GM12878 (cell line): Measurements from ENCODE around the gene ACADM. TPM values are rescaled to one million over a fixed set of nuclear protein-coding genes. Genes with fewer than 3 reads are reported as not detected.

Experiments
- IRF4 ChIP-seq: IDR thresholded peaks from 2 replicates; pipeline ENCODE4 v1.6.1; 2011; ENCODE audit warnings: low read depth, low read length
- MEF2B ChIP-seq: fragments of 450-650 bp; IDR thresholded peaks from 2 replicates; pipeline ENCODE4 v1.6.1; 2018; ENCODE audit warnings: mild to moderate bottlenecking, moderate library complexity; ENCODE audit not compliant: partially characterized antibody, poor library complexity, severe bottlenecking
- PAX5 ChIP-seq: IDR thresholded peaks from 2 replicates; pipeline ENCODE4 v1.6.1; 2011; ENCODE audit warnings: low read depth, low read length, borderline replicate concordance
- RB1 ChIP-seq: fragments of 450-650 bp; formaldehyde crosslinking; IDR thresholded peaks from 2 replicates; pipeline ENCODE4 v1.6.1; 2017; ENCODE audit warnings: mild to moderate bottlenecking, borderline replicate concordance
- polyA plus RNA-seq, 11 experiments: library from polyadenylated mRNA; depleted of rRNA in 4 of 11; unstranded in 6 of 11; stranded (reverse) in 5 of 11; fragments of >200 nt; fragmentation: Nextera tagmentation in 4 of 11; fragmentation: Illumina TruSeq in 1 of 11; extraction: Ambion mirVana in 4 of 11; extraction: Trizol in 1 of 11; gene quantifications; 1 replicate in 1 of 11; 2 replicates in 10 of 11; pipeline versions ENCODE4 v1.2.1 to v1.2.3, GENCODE V29; 2011 to 2016; ENCODE audit warnings: inconsistent platforms in 2 of 11, missing spikeins in 2 of 11, low read depth in 1 of 11
- total RNA-seq, 4 experiments: library from RNA; depleted of rRNA in 3 of 4; stranded (reverse); fragments of >200 nt in 3 of 4; fragmentation: Illumina TruSeq in 1 of 4; extraction: Trizol in 1 of 4; gene quantifications; 2 replicates each; pipeline versions ENCODE4 v1.2.1 to v1.2.3, GENCODE V29; 2013 to 2021
- TF ChIP-seq, protein P1 (sequence below): fragments of 450-650 bp; IDR thresholded peaks from 2 replicates; pipeline ENCODE4 v1.6.1; 2017; ENCODE audit warnings: mild to moderate bottlenecking
- TF ChIP-seq, protein P2 (sequence below): IDR thresholded peaks from 2 replicates; pipeline ENCODE4 v1.6.1; 2012; ENCODE audit warnings: mild to moderate bottlenecking, low read depth, low read length
- TF ChIP-seq, protein P3 (sequence below): IDR thresholded peaks from 2 replicates; pipeline ENCODE4 v1.6.1; 2011; ENCODE audit warnings: low read depth, mild to moderate bottlenecking, low read length, moderate library complexity, borderline replicate concordance; ENCODE audit errors: extremely low read depth

Gene ACADM
- total and polyA plus RNA-seq, 10 of the 15 experiments (the other 5 are each of a cell fraction or from before 2014, with no cell fraction given) = 119 to 245 (median 204) TPM

DNA sequence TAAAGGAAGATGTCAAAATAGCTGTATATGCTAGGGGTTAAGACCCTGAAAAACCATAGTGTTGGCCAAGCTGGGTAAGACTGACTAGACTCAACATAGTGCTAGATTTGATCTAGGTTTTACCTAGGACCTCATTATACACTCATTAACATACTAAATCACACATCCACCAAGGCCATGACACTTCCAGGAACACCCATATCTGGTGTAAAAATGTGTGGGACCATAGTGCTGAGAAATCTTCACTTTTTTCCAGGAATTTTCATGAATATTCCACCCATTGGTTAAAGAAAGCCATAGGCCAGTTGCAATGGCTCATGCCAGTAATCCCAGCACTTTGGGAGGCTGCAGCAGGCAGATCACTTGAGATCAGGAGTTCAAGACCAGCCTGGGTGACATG is 34.0 kb upstream of the ACADM start (continued):
- TF ChIP-seq, protein P1, sequence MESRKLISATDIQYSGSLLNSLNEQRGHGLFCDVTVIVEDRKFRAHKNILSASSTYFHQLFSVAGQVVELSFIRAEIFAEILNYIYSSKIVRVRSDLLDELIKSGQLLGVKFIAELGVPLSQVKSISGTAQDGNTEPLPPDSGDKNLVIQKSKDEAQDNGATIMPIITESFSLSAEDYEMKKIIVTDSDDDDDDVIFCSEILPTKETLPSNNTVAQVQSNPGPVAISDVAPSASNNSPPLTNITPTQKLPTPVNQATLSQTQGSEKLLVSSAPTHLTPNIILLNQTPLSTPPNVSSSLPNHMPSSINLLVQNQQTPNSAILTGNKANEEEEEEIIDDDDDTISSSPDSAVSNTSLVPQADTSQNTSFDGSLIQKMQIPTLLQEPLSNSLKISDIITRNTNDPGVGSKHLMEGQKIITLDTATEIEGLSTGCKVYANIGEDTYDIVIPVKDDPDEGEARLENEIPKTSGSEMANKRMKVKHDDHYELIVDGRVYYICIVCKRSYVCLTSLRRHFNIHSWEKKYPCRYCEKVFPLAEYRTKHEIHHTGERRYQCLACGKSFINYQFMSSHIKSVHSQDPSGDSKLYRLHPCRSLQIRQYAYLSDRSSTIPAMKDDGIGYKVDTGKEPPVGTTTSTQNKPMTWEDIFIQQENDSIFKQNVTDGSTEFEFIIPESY = no peak
- TF ChIP-seq IRF4 (no peak), PAX5 (no peak), RB1 (no peak), MEF2B (no peak)
- TF ChIP-seq, protein P2, sequence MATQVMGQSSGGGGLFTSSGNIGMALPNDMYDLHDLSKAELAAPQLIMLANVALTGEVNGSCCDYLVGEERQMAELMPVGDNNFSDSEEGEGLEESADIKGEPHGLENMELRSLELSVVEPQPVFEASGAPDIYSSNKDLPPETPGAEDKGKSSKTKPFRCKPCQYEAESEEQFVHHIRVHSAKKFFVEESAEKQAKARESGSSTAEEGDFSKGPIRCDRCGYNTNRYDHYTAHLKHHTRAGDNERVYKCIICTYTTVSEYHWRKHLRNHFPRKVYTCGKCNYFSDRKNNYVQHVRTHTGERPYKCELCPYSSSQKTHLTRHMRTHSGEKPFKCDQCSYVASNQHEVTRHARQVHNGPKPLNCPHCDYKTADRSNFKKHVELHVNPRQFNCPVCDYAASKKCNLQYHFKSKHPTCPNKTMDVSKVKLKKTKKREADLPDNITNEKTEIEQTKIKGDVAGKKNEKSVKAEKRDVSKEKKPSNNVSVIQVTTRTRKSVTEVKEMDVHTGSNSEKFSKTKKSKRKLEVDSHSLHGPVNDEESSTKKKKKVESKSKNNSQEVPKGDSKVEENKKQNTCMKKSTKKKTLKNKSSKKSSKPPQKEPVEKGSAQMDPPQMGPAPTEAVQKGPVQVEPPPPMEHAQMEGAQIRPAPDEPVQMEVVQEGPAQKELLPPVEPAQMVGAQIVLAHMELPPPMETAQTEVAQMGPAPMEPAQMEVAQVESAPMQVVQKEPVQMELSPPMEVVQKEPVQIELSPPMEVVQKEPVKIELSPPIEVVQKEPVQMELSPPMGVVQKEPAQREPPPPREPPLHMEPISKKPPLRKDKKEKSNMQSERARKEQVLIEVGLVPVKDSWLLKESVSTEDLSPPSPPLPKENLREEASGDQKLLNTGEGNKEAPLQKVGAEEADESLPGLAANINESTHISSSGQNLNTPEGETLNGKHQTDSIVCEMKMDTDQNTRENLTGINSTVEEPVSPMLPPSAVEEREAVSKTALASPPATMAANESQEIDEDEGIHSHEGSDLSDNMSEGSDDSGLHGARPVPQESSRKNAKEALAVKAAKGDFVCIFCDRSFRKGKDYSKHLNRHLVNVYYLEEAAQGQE = no peak
- TF ChIP-seq, protein P3, sequence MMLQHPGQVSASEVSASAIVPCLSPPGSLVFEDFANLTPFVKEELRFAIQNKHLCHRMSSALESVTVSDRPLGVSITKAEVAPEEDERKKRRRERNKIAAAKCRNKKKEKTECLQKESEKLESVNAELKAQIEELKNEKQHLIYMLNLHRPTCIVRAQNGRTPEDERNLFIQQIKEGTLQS = no peak
- TF ChIP-seq, all 136 proteins: peak for 0
